Measurements from ENCODE around the gene ZNF593OS.

DNA sequence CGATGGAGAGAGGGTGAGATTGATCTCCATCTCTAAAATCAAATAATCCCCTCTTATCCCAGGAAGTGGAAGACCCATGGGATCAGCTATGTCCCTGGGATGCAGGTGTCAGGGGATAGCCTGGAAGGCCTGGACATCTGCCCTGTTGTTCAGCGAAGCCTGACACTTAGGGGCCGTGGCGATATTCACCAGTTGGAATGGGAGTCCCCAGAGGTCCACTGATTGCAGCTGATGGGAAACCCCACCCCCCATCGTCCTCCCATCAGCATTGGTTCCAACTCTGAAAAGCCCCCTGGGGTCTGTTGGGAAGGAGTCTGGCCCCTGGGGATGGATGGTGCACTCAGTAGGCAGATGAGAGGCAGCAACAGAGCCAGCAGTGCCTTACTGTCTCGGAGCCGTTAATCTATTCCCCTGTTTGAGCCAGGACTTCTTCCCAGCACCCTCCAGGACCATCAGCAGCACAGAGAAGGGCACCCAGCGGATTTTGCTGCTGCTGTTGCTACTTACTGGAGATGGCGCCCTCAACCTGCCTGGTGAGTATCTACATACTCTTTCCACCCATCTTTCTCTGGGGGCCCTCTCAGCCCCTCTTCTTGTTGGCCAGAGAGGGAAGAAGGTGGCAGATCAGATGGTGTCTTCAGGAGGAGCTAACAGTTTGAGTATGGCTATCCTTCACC lies 32.1 kb upstream of the ZNF593OS start:
- TF ChIP-seq, protein P1, sequence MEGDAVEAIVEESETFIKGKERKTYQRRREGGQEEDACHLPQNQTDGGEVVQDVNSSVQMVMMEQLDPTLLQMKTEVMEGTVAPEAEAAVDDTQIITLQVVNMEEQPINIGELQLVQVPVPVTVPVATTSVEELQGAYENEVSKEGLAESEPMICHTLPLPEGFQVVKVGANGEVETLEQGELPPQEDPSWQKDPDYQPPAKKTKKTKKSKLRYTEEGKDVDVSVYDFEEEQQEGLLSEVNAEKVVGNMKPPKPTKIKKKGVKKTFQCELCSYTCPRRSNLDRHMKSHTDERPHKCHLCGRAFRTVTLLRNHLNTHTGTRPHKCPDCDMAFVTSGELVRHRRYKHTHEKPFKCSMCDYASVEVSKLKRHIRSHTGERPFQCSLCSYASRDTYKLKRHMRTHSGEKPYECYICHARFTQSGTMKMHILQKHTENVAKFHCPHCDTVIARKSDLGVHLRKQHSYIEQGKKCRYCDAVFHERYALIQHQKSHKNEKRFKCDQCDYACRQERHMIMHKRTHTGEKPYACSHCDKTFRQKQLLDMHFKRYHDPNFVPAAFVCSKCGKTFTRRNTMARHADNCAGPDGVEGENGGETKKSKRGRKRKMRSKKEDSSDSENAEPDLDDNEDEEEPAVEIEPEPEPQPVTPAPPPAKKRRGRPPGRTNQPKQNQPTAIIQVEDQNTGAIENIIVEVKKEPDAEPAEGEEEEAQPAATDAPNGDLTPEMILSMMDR (IDR thresholded peaks at IDR 0.05 in 2 of 3, conservative IDR thresholded peaks at IDR 0.05 in 1 of 3; ENCODE audit: borderline replicate concordance in 1 of 3, insufficient read depth in 1 of 3, low read depth in 2 of 3, low read length in 2 of 3): peak in 2 of 3 experiments; percentile 12 to 28; a peak in 1 of 6 replicates
- TF ChIP-seq SIN3A (IDR thresholded peaks at IDR 0.05; ENCODE audit: low read depth): no peak
- TF ChIP-seq SP1 (IDR thresholded peaks at IDR 0.05; ENCODE audit: low read depth): no peak
- no peak for TF ChIP-seq POLR2AphosphoS5 (IDR thresholded peaks at IDR 0.05; ENCODE audit: low read depth, low read length)
